GM23248 (cell line): ENCODE data around the gene SMARCC2.

ENCODE experiments used
- EZH2 ChIP-seq: fragments of 200-600 bp; sonication (generic); IDR thresholded peaks from 2 replicates; pipeline ENCODE4 v1.6.1; 2018; ENCODE audit warnings: antibody characterized with exemption, mild to moderate bottlenecking; ENCODE audit not compliant: insufficient read depth, poor library complexity, severe bottlenecking
- EZH2phosphoT487 ChIP-seq: fragments of 200-600 bp; sonication (generic); IDR thresholded peaks from 2 replicates; pipeline ENCODE4 v1.6.1; 2018; ENCODE audit warnings: antibody characterized with exemption, moderate library complexity, mild to moderate bottlenecking, low read depth; ENCODE audit not compliant: insufficient read depth

- no peak for TF ChIP-seq EZH2
- TF ChIP-seq EZH2phosphoT487: no peak
These were observed 33.2 kb upstream of the SMARCC2 start for GRCh38 chr12:56222531-56222895.
